Liver (tissue), 3 donors: ENCODE results near the gene JAKMIP2.
"Not testable (repeated sequence)": the region's sequence is repeated elsewhere in the genome, so short reads cannot be mapped to it uniquely, and the experiment has no call there.

Experiments
- ATF3 ChIP-seq: IDR thresholded peaks from 2 replicates; pipeline ENCODE4 v1.6.1; 2016; ENCODE audit warnings: antibody characterized with exemption
- EGR1 ChIP-seq, 2 donors: IDR thresholded peaks; 2 replicates each; pipeline ENCODE4 v1.6.1; 2016 to 2018; ENCODE audit warnings: antibody characterized with exemption in 2 of 2, low read depth in 2 of 2
- GABPA ChIP-seq, 2 donors: IDR thresholded peaks in 1 of 2; conservative IDR thresholded peaks in 1 of 2; 2 replicates each; pipeline ENCODE4 v1.6.1; 2016; ENCODE audit warnings: antibody characterized with exemption in 2 of 2, mild to moderate bottlenecking in 1 of 2, moderate library complexity in 1 of 2
- HNF4G ChIP-seq: IDR thresholded peaks from 2 replicates; pipeline ENCODE4 v1.6.1; 2016; ENCODE audit warnings: antibody characterized with exemption
- MAX ChIP-seq: IDR thresholded peaks from 2 replicates; pipeline ENCODE4 v1.6.1; 2016; ENCODE audit warnings: antibody characterized with exemption
- RAD21 ChIP-seq, 2 donors: IDR thresholded peaks; 2 replicates each; pipeline ENCODE4 v1.6.1; 2016; ENCODE audit warnings: antibody characterized with exemption in 2 of 2, mild to moderate bottlenecking in 2 of 2
- REST ChIP-seq: IDR thresholded peaks from 2 replicates; pipeline ENCODE4 v1.6.1; 2016; ENCODE audit warnings: antibody characterized with exemption, mild to moderate bottlenecking
- TF ChIP-seq, protein P1 (sequence below): fragments of 150-350 bp; IDR thresholded peaks from 2 replicates; pipeline ENCODE4 v1.5.1; 2017; ENCODE audit warnings: improper control_type of control experiment, low read depth, low read length; ENCODE audit not compliant: missing input control
- donor health status: healthy.
- donor health status: healthy.

GRCh38 chr5:147827017-147827416, 44.5 kb upstream of the JAKMIP2 start:
- TF ChIP-seq RAD21 (IDR thresholded peaks at IDR 0.05); GABPA (IDR thresholded peaks at IDR 0.05 in 1 of 2, conservative IDR thresholded peaks at IDR 0.05 in 1 of 2); MAX; EGR1 (IDR thresholded peaks at IDR 0.05; ENCODE audit: low read depth in 2 of 2); REST; HNF4G; ATF3: not testable (repeated sequence)
- TF ChIP-seq, protein P1, sequence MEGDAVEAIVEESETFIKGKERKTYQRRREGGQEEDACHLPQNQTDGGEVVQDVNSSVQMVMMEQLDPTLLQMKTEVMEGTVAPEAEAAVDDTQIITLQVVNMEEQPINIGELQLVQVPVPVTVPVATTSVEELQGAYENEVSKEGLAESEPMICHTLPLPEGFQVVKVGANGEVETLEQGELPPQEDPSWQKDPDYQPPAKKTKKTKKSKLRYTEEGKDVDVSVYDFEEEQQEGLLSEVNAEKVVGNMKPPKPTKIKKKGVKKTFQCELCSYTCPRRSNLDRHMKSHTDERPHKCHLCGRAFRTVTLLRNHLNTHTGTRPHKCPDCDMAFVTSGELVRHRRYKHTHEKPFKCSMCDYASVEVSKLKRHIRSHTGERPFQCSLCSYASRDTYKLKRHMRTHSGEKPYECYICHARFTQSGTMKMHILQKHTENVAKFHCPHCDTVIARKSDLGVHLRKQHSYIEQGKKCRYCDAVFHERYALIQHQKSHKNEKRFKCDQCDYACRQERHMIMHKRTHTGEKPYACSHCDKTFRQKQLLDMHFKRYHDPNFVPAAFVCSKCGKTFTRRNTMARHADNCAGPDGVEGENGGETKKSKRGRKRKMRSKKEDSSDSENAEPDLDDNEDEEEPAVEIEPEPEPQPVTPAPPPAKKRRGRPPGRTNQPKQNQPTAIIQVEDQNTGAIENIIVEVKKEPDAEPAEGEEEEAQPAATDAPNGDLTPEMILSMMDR: not testable (repeated sequence)
